ENCODE results near the gene WASF2. TPM values are rescaled to one million over a fixed set of nuclear protein-coding genes. Genes with fewer than 3 reads are reported as not detected.

The WASF2 gene
- total RNA-seq, 2 donors from 2014 or later: 28.0 to 36.1 TPM

- ATAC-seq (no peak), DNase-seq (no peak)
- Histone ChIP-seq H3K4me1 (peaks cover 10% of the 10 kb centered on the region), H3K4me3 (no peak overlapping the region), H3K27ac (no peak overlapping the region), H3K9me3 (no peaks in the 10 kb centered on the region), H3K36me3 (replicated peaks in 1 of 2; ENCODE audit: insufficient read depth in 1 of 2, low read depth in 2 of 2) (no peaks in the 10 kb centered on the region), H3K27me3 (no peaks in the 10 kb centered on the region)
- intact Hi-C loops (cut with DNase I): no loop called here
- WGBS, 2 donors: 73 to 76% methylated on average over 2 to 4 of the region's 4 CpGs
- TF ChIP-seq CTCF (IDR thresholded peaks at IDR 0.05) (no peak), POLR2A (IDR thresholded peaks at IDR 0.05) (no peak)
Observed at GRCh38 chr1:27398405-27399149, 91.4 kb downstream of the WASF2 start.

GRCh38 chr1:27397749-27398148 lies 92.2 kb downstream of the WASF2 start:
- DNase-seq (no peak), ATAC-seq (no peak)
- no peaks in the 10 kb centered on the region for H3K27me3 ChIP-seq
- TF ChIP-seq POLR2A (IDR thresholded peaks at IDR 0.05) (no peak), CTCF (IDR thresholded peaks at IDR 0.05) (no peak)
- H3K4me3 ChIP-seq: no peak overlapping the region
- WGBS, 2 donors: 42 to 65% methylated on average over 4 to 7 of the region's 7 CpGs
- intact Hi-C loops (cut with DNase I): no loop called here
- no peaks in the 10 kb centered on the region for H3K36me3 ChIP-seq (replicated peaks in 1 of 2; ENCODE audit: insufficient read depth in 1 of 2, low read depth in 2 of 2)
- peaks cover 10% of the 10 kb centered on the region for H3K4me1 ChIP-seq
- no peak overlapping the region for H3K27ac ChIP-seq
- H3K9me3 ChIP-seq: no peaks in the 10 kb centered on the region

- Histone ChIP-seq H3K9me3 (no peaks in the 10 kb centered on the region), H3K4me3 (no peak overlapping the region), H3K27ac (no peak overlapping the region), H3K36me3 (replicated peaks in 1 of 2; ENCODE audit: insufficient read depth in 1 of 2, low read depth in 2 of 2) (no peaks in the 10 kb centered on the region), H3K27me3 (no peaks in the 10 kb centered on the region), H3K4me1 (peaks cover 10% of the 10 kb centered on the region)
- no peak for TF ChIP-seq POLR2A (IDR thresholded peaks at IDR 0.05)
- TF ChIP-seq CTCF (IDR thresholded peaks at IDR 0.05): no peak
- no peak for ATAC-seq
- intact Hi-C loops (cut with DNase I): no loop called here
- WGBS, 2 donors: 63 to 77% methylated on average over 1 to 3 of the region's 3 CpGs
- DNase-seq: no peak
Observed at GRCh38 chr1:27397110-27397509, 92.9 kb downstream of the WASF2 start.

GRCh38 chr1:27395441-27396195 lies 94.3 kb downstream of the WASF2 start:
- no peaks in the 10 kb centered on the region for H3K9me3 ChIP-seq
- no peaks in the 10 kb centered on the region for H3K27me3 ChIP-seq
- intact Hi-C loops (cut with DNase I): loop anchor here (2.0 kb wide), 1 partner anchor 95 kb away; no protein-coding TSS in a partner anchor
- H3K4me1 ChIP-seq: peaks cover 19% of the 10 kb centered on the region
- 2 to 5% methylated on average over 5 to 10 of the region's 10 CpGs for WGBS, 2 donors
- no peak overlapping the region for H3K4me3 ChIP-seq
- H3K27ac ChIP-seq: no peak overlapping the region
- no peaks in the 10 kb centered on the region for H3K36me3 ChIP-seq (replicated peaks in 1 of 2; ENCODE audit: insufficient read depth in 1 of 2, low read depth in 2 of 2)
- no peak for TF ChIP-seq POLR2A (IDR thresholded peaks at IDR 0.05)
- peak; percentile 92 to 97 (median 93) for TF ChIP-seq CTCF (IDR thresholded peaks at IDR 0.05)
- ATAC-seq (peak; percentile 59), DNase-seq (peak; percentile 75 to 81 (median 76))

Measured in body of pancreas (tissue), 4 donors.